NOMO-1 treated with dmso at 0.1 percent for 144 hours (cell line): Measurements from ENCODE around the gene FBLN2.

Experiments
- DNase-seq: peaks from one replicate; lab custom pipeline; 2025; ENCODE audit not compliant: unreplicated experiment; lab: John Stamatoyannopoulos, UW

The FBLN2 gene

DNA sequence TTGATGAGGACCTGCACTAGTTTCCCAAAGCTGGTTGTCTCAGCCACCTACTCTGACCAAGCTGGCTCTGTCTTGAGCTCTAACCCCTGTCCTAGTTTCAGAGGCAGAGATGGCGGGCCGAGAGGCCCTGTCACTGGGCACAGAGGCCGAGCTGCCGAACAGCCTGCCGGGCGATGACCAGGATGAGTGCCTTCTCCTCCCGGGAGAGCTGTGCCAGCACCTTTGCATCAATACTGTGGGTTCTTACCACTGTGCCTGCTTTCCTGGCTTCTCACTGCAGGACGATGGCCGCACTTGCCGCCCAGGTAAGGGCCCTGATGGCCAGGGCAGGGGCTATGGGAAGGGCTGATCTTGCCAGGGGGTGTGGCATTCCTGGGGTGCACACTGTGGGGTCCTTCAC is 69.1 kb downstream of the FBLN2 start:
- no peak for DNase-seq

GRCh38 chr3:13618836-13619235 is 69.9 kb downstream of the FBLN2 start:
- no peak for DNase-seq

DNA sequence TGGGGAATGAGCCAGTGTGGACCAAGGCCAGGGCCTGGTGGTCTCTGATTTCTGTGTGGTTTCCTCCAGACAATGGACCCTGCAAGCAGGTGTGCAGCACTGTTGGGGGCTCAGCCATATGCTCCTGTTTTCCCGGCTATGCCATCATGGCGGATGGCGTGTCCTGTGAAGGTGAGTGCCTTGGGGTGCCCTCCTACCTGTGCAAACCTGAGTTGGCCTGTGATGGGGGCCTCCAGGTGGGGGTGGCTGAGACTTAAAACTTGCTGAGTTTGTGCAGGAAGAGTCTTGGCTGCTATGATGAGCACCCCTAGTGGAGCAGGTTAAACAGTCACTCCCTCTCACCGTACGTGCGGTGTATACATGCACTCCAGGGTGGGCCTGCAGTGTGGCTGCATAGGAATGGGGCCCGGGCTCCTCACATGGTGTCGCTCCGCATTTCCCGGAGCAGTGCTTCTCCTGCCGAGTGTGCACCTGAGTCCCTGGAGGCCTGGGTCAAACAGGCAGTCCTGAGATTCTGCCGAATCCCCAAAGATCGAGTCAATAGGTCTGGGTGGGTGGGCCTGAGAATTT is 70.8 kb downstream of the FBLN2 start:
- DNase-seq = no peak

- no peak for DNase-seq
Measured at GRCh38 chr3:13620281-13620680, 71.4 kb downstream of the FBLN2 start.

GRCh38 chr3:13620776-13621365 is 71.9 kb downstream of the FBLN2 start:
- no peak for DNase-seq

DNA sequence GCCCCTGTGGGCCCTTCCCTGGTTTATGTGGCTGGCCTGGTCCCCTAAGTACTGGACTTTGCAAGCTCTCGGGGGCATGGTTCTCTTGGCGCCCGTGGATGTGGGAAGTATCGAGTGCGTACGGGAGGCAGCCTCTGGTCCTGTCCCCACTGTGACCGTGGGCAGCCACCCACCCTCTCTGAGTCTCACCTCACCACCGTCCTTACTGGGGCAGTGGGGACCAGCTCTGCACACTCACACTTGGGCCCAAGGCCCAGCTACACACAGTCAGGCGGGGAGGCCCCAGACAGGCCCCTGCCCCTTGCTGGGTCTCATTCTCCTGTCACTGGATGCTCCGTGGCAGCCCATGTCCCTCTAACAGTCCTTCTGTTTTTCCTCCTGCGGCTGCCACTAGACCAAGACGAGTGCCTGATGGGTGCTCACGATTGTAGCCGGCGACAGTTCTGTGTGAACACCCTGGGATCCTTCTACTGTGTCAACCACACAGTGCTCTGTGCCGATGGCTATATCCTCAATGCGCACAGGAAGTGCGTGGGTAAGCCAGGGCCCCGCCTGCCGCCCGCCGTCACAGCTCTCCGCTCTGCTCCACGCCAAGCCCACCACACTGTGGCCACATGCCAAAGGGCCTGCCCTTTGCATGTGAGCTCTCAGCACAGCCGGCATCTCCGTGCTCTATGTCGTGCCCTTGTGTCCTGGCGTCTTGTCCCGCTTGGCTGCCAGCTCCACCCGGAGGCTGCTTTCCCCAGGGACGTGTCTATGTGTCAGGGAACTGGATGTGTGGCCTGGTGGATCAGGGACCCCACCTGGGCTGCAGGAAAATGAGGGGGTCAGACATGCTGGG is 72.7 kb downstream of the FBLN2 start:
- DNase-seq = no peak

DNA sequence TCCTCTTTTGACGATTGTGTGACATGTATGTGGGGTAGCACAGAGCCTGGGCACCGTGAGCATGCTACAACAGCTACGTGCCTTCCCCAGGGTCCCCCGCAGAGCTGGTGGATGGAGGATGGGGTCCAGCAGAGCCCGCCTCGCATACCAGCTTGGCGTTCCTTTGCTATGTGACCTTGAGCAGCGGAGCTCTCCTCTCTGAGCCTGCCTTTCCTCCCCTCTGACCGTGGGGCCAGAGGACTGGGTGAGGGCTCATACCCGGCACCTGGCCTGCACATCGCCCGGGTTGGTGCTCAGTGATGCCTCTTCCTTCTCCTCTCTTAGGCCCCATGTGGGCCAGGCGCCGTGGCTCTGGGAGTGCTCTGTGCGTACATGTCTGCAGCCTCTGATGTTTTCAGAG is 73.4 kb downstream of the FBLN2 start:
- no peak for DNase-seq

- DNase-seq = no peak
Measured at GRCh38 chr3:13623101-13623654, 74.3 kb downstream of the FBLN2 start.

- DNase-seq = no peak
Measured at GRCh38 chr3:13624021-13624420, 75.1 kb downstream of the FBLN2 start.

DNA sequence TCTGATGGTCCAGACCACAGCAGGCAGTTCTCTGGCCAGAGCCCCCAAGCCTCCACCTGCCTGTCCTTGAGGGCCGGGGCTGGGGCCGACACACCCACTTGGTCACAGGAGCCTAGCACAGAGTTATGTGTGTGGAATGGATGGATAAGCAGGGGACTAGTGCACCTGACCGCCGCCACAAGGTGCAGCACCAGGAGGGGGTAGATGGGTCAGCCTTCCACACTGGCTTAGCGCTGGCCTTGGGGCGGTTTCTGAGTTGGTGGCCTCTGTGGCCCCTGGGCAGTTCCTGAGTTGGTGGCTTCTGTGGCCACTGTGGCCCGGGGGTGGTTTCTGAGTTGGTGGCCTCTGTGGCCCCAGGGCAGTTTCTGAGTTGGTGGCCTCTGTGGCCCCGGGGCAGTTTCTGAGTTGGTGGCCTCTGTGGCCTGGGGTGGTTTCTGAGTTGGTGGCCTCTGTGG is 75.8 kb downstream of the FBLN2 start:
- no peak for DNase-seq

DNA sequence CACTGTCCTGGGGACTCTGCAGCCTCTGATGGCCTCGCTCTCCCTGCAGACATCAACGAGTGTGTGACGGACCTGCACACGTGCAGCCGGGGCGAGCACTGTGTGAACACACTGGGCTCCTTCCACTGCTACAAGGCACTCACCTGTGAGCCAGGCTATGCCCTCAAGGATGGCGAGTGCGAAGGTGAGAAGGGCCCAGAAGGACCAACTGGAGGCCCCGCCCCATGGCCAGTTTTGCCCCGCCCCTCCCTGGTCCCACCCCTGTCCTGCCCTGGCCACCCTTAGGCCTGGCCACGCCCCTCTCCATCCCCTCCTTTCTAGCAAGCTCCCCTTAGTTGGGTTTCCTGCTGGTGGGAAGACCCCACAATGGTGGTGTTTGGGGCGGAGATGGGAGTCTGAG is 77.5 kb downstream of the FBLN2 start:
- DNase-seq = no peak

DNA sequence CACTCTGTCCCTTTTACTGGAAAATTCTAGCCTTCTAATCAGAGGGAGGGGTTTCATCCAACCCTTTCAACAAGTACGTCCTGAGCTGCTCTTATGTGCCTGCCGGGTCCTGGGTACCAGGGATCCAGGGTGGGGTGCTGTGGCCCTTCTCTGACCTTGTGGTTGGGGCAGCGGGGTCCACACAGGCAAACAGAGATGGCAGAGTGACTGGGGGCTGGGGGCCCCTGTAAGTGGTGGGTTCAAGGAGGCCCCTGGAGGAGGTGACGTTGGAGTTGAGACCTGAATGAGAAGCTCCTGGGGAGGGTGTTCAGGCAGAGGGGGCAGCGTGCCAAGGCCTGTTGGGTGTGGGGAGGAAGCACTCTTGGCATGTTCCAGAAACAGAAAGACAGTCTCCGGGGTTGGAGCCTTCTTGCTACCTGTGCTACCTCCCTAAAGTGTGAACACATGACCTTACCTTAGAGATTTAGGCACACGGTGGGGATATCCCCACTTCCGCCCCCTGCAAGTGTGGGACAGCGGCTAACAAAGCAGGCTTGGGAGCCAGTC is 78.1 kb downstream of the FBLN2 start:
- DNase-seq = no peak

DNA sequence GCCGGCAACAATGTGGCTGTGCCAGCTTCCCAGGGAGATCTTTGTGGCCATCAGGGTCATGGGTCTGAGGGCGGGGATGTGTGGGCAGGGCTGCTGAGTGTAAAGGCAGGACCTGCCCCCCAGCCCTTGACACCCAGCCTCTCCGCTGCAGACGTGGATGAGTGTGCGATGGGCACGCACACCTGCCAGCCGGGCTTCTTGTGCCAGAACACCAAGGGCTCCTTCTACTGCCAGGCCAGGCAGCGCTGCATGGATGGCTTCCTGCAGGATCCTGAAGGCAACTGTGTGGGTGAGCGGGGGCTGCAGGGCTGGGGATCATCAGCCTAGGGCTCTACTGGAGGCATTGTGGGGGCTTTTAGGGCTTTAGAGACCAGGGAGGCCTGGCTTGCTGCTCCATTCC is 78.8 kb downstream of the FBLN2 start:
- DNase-seq = no peak

GRCh38 chr3:13628432-13628831 is 79.5 kb downstream of the FBLN2 start:
- no peak for DNase-seq

- no peak for DNase-seq
Measured at GRCh38 chr3:13628841-13629551, 80.1 kb downstream of the FBLN2 start.

DNA sequence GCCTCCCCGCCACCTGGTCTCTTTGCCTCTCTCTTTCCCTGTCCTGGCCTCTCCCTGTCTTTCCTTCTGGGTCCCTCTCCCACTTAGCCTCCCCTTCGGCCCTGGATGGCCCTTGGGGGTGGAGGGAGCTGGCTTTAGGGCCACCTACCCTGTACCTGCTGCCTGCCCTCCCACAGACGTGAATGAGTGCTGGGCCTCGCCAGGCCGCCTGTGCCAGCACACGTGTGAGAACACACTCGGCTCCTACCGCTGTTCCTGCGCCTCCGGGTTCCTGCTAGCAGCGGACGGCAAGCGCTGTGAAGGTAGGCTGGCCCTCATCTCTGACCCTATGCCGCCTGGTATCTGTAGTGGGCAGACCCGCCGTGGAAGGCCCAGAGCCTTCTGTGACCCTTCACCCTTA is 80.7 kb downstream of the FBLN2 start:
- no peak for DNase-seq

GRCh38 chr3:13631256-13631655 is 82.3 kb downstream of the FBLN2 start:
- DNase-seq = no peak

GRCh38 chr3:13633176-13633575 is 84.3 kb downstream of the FBLN2 start:
- no peak for DNase-seq

DNA sequence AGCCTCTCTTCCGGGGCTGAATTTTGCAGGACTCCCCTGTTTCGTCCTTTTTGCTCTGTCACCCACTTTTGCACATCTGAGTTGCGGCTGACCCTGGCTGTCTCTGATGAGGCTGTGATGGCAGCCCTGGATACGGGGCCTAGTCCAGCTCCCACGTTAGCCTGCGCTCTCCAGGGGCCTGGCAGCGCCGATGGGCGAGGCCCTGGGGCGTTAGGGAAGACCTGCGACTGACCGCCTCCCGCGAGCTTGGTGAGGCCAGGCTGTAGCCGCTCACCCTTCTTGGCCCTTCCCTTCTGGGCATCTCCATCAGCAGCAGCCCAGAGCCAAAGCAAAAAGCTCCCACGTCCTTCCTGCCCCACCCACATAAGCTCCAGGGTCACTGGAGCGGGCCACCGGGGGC is 85.2 kb downstream of the FBLN2 start:
- no peak for DNase-seq

DNA sequence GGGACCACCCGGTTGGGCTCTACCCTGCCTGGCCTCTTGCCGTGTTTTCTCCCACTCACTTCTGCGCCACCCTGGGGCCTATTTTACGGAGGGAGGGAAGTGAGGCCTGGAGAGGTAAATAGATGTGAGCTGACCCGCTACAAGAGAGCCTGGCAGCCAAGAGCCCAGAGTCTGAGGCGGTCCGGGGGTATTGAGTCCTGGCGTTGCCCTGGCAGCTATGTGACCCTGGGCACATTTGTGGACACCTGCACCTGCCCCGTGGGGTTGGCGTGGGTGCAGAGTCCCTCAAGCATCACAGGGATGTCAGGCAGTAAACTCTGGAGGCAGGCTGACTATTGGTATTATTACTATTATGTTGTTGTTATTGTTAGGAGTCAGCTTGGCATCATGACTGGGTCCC is 85.7 kb downstream of the FBLN2 start:
- DNase-seq = no peak

- DNase-seq = no peak
Measured at GRCh38 chr3:13636186-13636585, 87.3 kb downstream of the FBLN2 start.
